Epithelial cell of proximal tubule (primary cell): Measurements from ENCODE around the gene BAIAP2L1. TPM values are rescaled to one million over a fixed set of nuclear protein-coding genes. Genes with fewer than 3 reads are reported as not detected.

Experiments used
- DNase-seq: peaks from one replicate; pipeline ENCODE4 v3.0.0-alpha.2; 2011; ENCODE audit warnings: low read depth
- H3K4me3 ChIP-seq: 2 replicates; pipeline ENCODE4 v1.5.1; 2011; ENCODE audit warnings: low read depth, mild to moderate bottlenecking, low read length
- CTCF ChIP-seq: conservative IDR thresholded peaks from 2 replicates; pipeline ENCODE4 v1.5.1; 2012; ENCODE audit warnings: low read depth, mild to moderate bottlenecking, low read length
- total RNA-seq: library from RNA; depleted of rRNA; stranded (reverse); fragments of >200 nt; gene quantifications from 2 replicates; pipeline ENCODE4 v1.2.3, GENCODE V29; 2015

BAIAP2L1 gene
- total RNA-seq, 1 donor from 2014 or later: 46.8 TPM

DNA sequence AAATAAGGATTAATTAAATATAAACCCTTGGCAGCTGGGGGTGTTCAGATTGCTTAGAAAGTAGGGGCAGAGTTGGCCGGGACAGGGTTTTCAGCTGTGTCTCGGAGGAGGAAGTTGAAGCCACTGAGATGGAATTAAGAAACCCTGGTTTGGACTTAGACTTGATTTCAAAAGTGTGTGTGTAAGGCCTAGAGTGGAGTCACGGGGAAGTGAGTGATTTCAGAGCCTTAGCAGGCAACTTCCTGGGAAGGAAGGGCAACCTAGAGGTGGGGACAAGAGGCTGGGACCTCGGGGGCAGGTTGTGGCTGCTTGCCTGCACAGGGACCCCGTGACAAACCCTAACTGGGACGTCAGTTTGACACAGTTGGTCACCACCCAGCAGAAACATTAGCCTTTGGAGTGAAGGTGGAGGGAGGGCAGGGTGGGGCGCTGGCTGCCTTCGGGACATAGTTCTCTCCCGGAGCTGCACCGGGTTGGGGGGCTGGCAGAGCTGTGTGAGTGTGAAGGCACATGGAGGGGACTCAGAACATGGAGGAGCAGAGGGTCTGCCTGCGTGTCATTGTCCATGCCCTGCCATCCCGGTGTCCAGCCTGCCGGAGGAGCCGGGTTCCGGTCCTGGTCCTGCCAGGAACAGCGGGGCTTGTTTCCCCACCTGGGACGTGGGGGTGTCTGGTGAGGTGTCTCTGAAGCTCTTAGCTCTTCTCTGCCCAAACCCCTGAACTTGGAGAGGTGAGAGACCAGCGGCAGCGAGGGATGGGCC lies 117.6 kb downstream of the BAIAP2L1 start:
- DNase-seq: no peak
- TF ChIP-seq CTCF: no peak
- H3K4me3 ChIP-seq: peak overlapping the region; percentile 98

- DNase-seq: no peak
- H3K4me3 ChIP-seq: peak overlapping the region; percentile 98
- no peak for TF ChIP-seq CTCF
These were observed 118.2 kb downstream of the BAIAP2L1 start for GRCh38 chr7:98282703-98283102.

GRCh38 chr7:98281757-98282606 lies 118.9 kb downstream of the BAIAP2L1 start:
- TF ChIP-seq CTCF: no peak
- no peak for DNase-seq

DNA sequence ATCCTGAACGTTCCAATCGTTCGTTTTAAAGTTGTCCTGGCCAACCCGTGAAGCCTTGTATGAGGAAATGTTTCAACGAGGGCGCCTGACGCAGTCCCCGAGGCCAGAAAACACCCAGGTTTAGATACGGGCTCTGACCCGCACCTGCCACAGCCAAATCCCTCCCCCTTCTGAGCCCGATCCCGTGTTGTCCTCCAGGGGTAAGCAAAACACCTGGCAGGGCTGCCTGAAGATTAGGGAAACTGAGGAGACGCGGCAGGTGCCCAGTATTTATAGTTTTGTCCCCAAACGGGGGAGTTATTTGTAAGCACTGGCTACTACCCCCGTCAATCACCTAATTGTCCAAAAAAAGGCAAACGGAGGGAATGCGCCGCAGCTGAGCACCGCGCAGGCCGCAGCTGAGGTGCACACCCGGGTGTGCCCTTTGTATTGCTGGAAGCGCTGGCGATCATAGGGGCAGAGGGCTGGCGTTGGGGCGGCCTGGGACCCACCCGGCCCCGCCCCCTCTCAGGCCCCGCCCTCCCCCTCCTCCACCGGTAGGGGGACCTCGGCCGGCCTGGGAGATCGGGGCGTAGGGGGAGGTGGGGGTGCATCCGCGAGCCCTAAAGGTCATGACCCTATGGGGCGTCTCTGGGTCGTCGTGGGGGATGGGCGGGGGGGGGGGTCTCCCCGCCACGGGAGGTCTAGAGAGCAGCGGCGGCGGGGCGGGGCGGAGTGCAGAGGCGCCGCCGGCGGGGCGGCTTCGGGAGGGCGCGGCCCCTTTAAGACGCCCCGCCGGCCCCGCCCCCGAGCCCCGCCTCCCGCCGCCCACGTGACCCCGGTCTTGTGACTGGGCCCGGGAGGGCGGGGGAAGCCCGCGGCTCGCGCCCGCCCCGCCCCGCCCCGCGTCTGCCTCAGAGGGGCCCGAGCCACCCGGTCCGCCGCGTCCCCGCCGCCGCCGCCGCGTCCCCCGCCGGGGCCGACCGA lies 119.8 kb downstream of the BAIAP2L1 start, which contains the start of gene BRI3:
Gene BRI3, plus strand, starts transcription at position 896 of the 966 bp plus-strand sequence. CDS start 110 bp downstream, outside the sequence.
- no peak for DNase-seq
- H3K4me3 ChIP-seq: peak within 1 kb of the TSS; percentile 98
- TF ChIP-seq CTCF: no peak

More at GRCh38 chr7:98281757-98282606, 118.9 kb downstream of the BAIAP2L1 start:
- H3K4me3 ChIP-seq: peak overlapping the region; percentile 98

GRCh38 chr7:98280296-98280695 lies 120.6 kb downstream of the BAIAP2L1 start:
- H3K4me3 ChIP-seq: peak overlapping the region; percentile 69
- no peak for DNase-seq
- TF ChIP-seq CTCF: no peak

- TF ChIP-seq CTCF: no peak
- DNase-seq: no peak
- no peak overlapping the region for H3K4me3 ChIP-seq
These were observed 122.0 kb downstream of the BAIAP2L1 start for GRCh38 chr7:98278936-98279335.
